Left cardiac atrium (tissue), 4 donors: ENCODE measurements around the gene MAN1A1. TPM values are rescaled to one million over a fixed set of nuclear protein-coding genes. Genes with fewer than 3 reads are reported as not detected.
A peak's percentile ranks its signal among the peaks of the same experiment; 100 is the strongest.
"Not testable (repeated sequence)": the region's sequence is repeated elsewhere in the genome, so short reads cannot be mapped to it uniquely, and the experiment has no call there.

Experiments
- ATAC-seq, 2 donors: fragments of 200-7000 bp; cut with Tn5 transposase; one replicate each; pipeline ENCODE4 v1.9.1; 2020; ENCODE audit warnings: mild to moderate bottlenecking in 2 of 2, moderate library complexity in 2 of 2
- DNase-seq: peaks from one replicate; pipeline ENCODE4 v3.0.0-alpha.2; 2020
- intact Hi-C, 2 donors: fragments of 100-400 bp; cut with DNase I; formaldehyde crosslinking; loops; one replicate each; pipeline versions ENCODE4 v1.14.1 to v1.15.1; 2022 to 2023
- total RNA-seq, 2 donors: library from RNA; stranded (reverse); fragmentation: NEBNext Ultra II Directional; extraction: Animal tissue kit (Norgen Biotek cat#: 25700); gene quantifications; one replicate each; pipeline ENCODE4 v1.2.1, GENCODE V29; 2021
- donor health status: DM: no; HTN: yes; CAD: no.
- donor health status: DM: no; HTN: yes; CAD: no; lungs with severe emphysema.
- donor health status: DM: yes; HTN: yes; CAD: no.
- donor health status: Dilated cardiomyopathy.

The MAN1A1 gene
- total RNA-seq, 2 donors from 2014 or later = 30.3 to 45.0 TPM

DNA sequence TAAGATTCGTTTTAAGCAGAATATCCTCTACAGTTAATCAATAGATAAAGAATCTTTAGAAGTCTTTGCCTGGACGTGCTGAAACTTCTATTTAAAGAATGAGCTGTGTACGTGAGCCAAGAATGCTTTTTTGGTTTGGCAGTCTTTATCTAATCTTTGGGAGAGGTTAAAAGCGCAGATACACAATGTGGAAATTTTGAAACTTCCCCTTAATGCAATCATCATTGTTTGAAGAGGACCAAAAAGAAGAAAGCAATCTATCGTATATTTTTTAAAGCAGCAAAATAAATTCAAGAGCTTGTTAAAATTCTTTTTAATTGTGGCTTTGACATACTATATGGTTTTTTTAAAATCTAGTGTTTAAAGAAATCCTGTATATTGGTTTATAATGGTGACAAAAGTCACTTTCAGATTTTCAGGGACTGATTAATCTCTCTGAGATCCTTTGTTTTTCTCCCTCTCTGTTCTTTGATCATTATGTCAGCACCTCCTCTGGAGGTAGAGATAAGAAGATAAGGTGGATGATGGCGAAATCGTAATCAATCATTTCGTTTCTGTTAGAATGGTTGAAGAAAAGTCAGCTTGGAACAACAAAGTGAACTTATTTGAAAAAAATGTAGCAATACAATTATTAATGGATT, 179.0 kb downstream of the MAN1A1 start:
- DNase-seq = no peak
- ATAC-seq = no peak
- intact Hi-C loops = no loop called here

DNA sequence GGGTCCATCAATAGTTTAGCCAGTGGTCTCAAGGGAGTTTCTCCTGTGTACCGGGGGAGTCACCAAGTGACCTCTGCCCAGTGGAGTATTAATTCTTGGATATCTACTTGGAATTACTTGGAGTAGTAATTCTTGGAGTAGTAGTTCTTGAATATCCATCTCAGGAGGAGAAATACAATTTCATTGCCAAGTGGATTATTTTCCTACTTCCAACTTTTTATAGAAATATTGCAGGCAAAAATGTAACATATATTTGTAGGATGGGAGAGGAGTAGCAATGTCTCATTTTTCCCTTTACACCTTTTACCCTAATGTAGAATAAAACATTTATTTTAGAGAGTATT, 179.5 kb downstream of the MAN1A1 start:
- no peak for DNase-seq
- no peak for ATAC-seq
- intact Hi-C loops = no loop called here

DNA sequence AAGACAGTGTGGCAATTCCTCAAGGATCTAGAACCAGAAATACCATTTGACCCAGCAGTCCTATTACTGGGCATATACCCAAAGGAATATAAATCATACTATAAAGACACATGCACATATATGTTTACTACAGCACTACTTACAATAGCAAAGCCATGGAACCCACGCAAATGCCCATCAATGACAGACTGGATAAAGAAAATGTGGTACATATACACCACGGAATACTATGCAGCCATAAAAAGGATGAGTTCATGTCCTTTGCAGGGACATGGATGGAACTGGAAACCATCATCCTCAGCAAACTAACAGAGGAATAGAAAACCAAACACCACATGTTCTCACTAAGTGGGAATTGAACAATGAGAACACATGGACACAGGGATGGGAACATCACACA, 180.2 kb downstream of the MAN1A1 start:
- DNase-seq, intact Hi-C loops, ATAC-seq: not testable (repeated sequence)

DNA sequence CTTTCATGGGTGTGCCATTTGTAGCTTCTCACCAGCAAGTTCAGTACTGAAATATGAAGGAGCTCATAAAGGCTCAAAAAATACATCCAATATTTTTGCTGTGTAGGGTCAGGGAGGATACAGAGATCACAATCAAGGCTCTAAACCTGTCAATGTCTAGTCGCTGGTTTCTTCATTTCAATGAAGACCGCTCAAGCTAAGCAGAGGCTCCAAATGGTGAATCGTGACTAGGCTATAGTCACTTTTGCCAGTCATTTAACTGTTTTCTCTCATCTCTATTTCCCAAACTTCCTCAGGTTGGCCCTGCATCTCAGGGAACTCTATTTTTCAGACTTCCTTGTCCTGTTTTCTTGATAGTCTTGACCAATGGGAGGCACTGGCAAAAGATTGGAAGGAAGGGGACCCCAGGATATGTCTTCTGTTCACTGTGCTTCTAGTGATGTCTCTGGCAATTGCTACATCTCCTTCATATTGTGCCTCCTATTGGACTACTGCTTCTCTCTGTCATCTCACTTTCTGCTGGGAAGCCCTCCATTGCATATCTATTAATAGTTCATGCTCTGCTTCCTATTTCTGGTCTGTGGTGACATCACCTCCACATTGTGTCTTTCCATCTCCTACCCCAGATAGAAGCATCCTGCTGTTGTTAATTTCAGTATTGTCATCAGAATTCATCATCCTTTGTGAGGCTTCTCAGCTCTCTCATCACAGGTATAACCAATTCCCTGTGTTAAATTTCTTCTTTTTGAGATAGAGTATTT, 183.4 kb downstream of the MAN1A1 start:
- intact Hi-C loops = no loop called here
- no peak for DNase-seq
- ATAC-seq = no peak

DNA sequence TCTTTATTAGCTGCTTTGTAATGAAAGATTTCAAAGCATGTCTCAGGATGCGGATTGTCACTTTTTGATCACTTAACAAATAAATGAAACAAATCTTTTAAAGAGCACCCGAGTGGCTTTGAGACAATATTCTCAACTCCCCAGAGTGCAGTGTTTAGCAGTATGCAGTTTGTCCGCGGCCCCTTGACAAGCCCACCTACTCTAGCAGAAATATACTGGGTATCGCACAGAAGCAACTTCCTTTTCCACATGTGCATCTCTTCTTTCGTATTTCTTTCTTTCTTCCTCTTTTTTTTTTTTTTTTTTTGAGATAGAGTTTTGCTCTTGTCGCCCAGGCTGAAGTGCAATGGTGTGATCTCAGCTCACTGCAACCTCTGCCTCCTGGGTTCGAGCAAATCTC, 186.6 kb downstream of the MAN1A1 start:
- DNase-seq (no peak), ATAC-seq (no peak)
- intact Hi-C loops = no loop called here

DNA sequence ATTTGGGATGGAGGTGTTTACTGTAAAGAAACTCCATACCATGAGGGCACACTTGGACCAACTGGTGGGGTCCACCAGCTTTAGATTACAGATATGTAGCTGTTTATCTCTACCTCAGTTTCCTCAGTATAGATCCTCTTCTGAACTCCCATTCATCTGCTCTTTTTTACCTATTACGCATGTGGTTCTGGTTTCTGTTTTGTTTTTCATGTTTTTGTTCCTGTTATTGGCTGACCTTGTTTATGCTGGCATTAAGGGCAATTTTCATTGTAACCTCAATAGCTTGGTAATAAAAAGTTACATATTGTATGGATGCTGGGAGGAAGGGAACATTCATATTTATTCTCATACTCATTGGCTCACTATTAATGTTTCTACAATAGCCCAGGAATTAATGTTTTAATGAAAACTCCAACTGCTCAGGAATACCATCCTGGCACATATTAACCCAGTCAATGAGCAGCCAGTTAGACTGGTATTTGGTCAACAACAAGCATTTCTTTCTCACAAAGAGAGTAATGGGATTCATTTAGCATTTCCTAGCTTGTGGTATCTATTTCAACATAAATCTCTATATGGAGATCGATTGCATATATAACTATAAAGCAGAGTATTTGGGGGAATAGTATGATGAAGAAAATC, 187.3 kb downstream of the MAN1A1 start:
- intact Hi-C loops = no loop called here
- ATAC-seq (no peak), DNase-seq (no peak)

DNA sequence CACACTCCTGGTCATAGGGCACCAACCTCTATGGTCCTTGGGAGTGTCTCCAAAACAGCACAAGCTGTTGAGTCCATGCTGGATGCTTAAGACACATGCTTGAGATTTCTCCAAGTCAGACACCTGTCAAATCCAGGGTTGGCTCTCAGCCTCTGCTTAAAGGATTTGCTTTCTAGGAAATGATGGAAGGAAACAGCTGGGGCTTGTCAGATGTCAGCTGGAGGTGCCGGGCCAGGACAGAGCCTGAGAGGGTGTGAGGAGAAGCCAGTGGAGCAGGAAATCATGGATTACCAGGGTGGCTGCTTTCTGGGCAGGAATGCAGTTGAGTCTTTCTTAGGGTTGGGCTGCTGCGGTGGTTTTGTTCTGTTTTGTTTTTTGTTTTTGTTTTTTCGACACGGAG, 188.1 kb downstream of the MAN1A1 start:
- intact Hi-C loops = no loop called here
- ATAC-seq (no peak), DNase-seq (no peak)

DNA sequence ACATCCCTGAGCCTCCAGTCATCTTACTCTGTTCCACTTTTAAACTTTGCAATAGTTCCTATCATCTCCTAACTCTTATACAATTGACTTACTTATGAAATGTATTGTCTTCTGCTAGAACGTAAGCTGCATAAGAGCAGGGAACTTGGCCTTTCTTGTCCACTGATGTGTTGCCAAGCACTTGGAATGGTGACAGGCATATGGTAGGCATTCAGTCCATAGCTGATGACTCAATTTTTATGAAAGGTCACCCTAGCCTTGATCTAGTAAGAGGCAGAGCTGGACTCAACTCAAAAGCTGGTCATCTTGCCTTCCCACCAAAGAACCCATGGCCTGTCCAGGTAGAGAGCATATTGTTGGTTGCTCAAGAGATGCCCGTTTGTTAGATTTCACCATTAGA, 188.7 kb downstream of the MAN1A1 start:
- ATAC-seq (no peak), DNase-seq (no peak)
- intact Hi-C loops = no loop called here

DNA sequence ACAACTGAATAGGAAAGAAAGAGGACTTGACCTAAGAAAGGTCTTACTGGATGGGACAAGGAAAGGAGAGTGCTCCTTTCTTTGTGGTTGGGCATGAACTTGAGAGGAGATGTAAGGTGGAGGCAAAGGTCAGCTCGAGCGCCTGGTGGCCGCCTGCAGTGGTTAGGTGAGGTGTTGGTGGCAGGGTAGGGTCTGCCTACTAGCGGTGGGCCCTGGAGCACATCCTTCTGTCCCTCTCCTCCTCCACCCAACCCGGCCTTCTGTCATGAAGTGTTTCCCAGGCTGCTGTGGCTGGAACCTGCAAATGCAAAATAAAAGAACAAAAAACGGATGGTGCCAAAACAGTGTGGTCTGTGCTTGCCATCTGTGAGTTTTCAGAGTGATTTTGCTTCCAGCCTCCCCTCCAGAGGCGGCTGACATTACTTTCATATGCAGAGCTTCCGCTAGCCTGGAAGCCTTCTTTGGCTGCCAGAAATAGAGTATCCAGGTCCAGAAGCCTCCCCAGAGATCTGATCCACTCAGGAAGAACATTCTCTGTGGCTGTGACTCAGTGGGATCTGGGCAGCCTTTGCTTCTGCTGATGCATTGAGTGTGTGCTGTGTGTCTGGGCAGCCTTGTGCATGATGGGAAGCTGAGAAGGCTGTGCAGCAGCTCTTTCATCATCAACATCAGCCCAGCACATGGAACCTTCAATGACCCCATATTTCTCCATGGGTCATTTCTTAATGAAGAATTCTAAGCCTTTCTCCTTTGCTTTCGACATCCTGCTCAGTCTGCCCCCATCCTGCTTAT, 191.3 kb downstream of the MAN1A1 start:
- intact Hi-C loops = no loop called here
- peak; percentile 88 to 93 for ATAC-seq

DNA sequence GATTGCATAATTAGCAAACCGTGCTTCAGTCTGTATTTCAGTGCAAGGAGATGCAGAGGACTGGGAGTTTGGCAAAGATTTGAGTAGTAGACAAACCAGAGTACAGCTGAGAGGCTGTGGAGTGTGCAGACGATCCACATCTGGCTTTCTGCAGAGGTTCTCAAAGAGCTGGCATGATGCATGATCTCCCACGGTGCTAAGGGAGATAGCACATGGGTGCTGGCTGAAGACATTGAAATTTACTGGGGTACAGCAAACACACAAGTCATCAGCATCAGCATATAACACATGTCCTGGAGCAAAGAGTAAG, 192.1 kb downstream of the MAN1A1 start:
- intact Hi-C loops = no loop called here
- DNase-seq (no peak), ATAC-seq (peak; percentile 14 to 38)

More for the DNA sequence above, 191.3 kb downstream of the MAN1A1 start:
- DNase-seq = peak; percentile 75

DNA sequence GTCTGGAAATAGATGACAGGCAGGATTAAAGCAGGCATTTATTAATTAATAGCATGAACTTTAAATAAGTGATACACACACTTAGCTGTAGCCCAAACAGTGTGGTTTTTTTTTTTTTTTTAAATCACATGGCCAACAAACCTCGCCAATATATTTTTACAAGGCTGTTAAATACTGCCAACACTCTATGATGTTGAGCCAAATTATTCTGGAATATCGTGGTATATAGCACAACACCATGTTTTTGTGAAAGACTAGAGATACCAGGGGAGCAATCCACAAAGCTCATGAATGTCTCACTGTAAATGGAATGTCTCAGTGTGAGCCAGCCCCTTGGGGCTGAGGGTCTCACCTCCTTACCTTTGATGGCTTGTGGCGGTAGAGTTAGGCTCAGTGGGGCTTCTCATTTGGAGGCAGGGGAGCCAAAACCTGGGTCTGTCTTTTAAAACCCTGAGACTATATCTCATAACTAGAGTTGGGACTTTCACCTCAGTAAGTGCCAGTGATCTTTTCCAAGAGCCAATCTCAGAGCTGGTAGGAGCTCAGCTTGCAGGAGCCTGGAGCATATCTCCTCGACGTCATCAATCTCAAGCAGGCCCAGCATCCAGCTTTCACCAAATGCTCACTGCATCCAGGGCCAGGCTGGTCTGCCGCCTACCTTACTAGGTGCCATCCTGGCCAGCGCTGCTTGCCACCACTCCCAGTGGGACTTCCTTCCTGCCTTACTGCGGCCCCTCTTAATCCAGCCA, 192.6 kb downstream of the MAN1A1 start:
- intact Hi-C loops = no loop called here
- ATAC-seq (peak; percentile 12 to 16), DNase-seq (no peak)

DNA sequence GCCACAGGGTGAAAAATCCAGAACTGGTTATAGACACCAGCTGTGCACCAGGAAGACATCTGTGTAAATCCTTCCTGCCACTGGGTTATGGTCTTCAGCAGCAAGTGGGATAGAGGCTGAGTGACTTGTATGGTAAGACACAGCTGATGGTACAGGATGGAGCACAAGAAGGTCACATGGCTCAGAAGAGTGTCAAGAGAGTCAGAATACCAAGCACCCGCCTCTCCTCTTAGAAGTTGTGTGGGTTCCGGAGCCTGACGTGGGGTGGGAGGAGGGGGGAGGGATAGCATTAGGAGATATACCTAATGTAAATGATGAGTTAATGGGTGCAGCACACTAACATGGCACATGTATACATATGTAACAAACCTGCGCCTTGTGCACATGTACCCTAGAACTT, 193.5 kb downstream of the MAN1A1 start:
- ATAC-seq, DNase-seq, intact Hi-C loops: not testable (repeated sequence)

DNA sequence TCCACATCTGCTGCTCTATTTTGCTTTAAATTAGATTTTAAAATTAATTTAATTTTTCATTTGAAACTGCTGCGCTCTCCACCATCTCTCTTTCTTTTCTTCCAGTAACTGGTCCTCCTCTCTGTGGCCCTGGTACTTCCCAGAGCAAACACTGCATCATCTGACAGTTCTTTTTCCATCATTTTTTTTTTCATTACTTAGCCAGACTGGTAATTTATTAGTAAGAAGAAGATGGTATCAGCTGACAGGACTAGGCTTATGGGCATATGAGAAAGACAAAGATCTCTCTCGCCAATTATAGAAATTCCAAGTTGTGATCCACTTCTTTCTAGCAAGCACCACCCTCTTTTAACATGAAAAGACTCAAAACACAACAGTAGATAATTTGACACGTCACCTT, 197.4 kb downstream of the MAN1A1 start:
- no peak for ATAC-seq
- no peak for DNase-seq
- intact Hi-C loops = no loop called here

DNA sequence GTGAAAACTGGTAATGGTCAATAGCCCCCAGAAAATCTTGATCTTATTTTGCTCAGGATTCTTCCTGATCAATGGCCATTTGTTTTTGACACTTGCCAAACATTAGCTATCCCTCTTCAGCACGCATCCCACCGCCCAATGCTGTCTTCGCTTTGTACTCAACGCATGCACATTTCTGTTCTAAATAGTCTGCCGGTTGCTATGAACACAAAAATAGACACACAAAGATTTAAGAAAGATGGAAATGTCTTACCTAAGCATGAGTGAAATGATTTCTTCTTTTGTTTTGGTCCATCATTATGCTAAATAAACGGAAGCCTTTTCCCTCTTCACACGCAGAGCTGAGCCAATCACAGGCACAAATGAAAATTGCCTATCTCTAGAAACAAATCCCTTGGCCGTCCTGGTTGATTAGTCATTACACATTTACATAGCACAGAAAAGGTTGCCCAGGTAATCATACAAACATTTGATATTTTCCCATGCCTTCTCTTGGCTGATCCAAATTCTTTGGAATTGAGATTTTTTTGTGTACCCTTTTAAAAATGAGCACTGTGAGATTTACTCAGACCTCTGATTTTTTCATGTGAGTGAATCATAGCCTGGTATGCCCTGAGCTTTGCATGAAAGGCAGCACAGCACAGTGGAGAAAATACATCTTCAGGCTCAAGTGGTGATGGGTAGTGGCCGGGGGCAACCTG, 200.6 kb downstream of the MAN1A1 start:
- intact Hi-C loops = loop anchor here in 1 of 2 donors (10.0 kb wide), 1 partner anchor 196 kb away; the partner anchor contains the start of gene MAN1A1
- ATAC-seq (peak; percentile 16 to 54), DNase-seq (no peak)

DNA sequence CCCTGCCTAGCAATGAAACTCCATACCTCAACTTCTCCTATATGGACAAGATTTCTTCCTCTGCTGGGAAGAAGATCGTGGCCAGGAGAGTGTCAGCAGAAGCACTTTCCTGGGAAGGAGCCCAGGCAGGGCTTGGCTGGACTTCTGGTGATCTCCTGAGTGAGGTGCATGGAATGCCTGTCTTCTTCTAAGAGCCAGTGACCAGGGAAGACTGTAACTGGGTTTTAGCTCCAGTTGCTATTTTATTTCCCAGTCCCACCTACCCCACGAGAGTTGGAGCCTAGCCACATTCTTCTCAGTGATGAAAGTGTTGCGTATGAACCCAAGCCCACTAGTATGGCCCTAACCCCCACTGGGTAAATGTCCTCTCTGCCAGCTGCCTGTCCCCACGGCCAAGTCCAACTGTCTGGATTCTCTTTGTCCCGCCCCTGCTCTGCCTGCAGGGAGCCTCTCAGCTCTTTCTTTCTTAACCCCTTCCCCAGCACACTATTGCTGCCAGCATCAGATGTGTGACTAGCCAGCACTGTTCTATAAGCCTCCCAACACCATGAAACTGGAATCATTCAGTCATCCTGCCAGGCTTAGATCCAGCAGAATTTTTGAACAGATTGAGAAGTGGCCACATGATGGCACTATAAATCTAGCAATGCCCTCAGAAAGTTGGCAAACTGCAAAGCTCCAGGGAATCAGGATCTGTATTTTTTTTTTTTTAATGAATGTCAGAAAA, 201.3 kb downstream of the MAN1A1 start:
- peak; percentile 80 to 82 for ATAC-seq
- no peak for DNase-seq
- intact Hi-C loops = loop anchor here in 1 of 2 donors (10.0 kb wide), 1 partner anchor 197 kb away; the partner anchor contains the start of gene MAN1A1

DNA sequence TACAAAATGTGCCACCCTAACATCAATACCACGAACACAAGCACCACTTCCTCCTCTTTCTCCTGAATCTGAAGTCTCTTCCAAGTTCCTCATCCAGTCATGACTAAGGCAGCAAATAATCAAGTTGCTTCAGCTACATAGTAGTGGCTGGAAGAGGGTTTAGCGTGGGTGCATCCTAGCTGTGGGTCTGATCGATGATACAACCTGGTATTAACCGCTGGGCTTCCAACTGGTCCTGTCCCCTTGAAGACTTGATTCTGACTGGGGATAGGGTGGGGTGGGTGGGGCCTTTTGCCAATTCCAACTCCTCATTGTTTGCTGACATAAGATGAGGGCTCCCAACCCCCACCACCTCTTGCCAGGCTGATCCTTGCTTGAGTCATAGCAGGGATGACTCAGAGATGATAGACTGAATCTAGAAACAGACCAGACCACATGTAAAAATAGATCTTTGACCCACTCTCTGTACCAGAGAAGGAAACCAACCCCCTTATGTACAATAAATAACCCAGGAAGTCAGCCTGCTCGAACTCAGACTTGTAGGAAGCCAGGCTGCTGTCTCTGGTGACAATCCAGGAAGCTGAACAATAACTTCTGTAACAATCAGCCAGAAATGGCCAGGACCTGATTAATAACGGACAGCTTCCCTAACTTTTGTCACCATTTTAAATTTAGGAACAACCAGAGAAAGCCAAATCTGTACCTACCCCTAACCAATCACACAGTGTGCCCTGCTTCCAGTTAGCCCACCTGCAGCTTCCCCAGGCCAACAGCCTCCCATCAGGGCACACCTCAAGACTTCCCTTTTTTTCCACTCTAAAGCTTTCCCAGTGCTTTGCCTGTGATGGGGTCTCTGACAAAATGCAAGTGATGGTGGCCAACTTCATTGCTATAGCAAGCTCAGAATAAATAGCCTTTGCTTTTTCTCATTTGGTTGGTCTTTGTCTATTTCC, 202.2 kb downstream of the MAN1A1 start:
- ATAC-seq = peak; percentile 54 to 96
- intact Hi-C loops = loop anchor here in 1 of 2 donors (10.0 kb wide), 1 partner anchor 197 kb away; the partner anchor contains the start of gene MAN1A1
- peak; percentile 64 for DNase-seq
